GM12892 (cell line): Measurements from ENCODE around the gene INHBC.
A peak's percentile ranks its signal among the peaks of the same experiment; 100 is the strongest.
"Not testable (repeated sequence)": the region's sequence is repeated elsewhere in the genome, so short reads cannot be mapped to it uniquely, and the experiment has no call there.

Experiments
- DNase-seq: peaks from one replicate; pipeline ENCODE4 v3.0.0; 2011; ENCODE audit not compliant: insufficient read length
- FAIRE-seq: peaks from 2 replicates; lab custom pipeline; 2011; peaks lifted over from hg19 to GRCh38; lab: Jason Lieb, UNC
- POLR2A ChIP-seq: IDR thresholded peaks from 2 replicates; pipeline ENCODE4 v1.6.1; 2011; ENCODE audit warnings: low read depth, low read length, control low read depth
- POLR2AphosphoS5 ChIP-seq: IDR thresholded peaks from 2 replicates; pipeline ENCODE4 v1.6.1; 2011; ENCODE audit warnings: low read depth, low read length, control low read depth
- TAF1 ChIP-seq: IDR thresholded peaks from 2 replicates; pipeline ENCODE4 v1.6.1; 2011; ENCODE audit warnings: low read depth, mild to moderate bottlenecking, control low read depth, low read length, borderline replicate concordance

Gene INHBC

DNA sequence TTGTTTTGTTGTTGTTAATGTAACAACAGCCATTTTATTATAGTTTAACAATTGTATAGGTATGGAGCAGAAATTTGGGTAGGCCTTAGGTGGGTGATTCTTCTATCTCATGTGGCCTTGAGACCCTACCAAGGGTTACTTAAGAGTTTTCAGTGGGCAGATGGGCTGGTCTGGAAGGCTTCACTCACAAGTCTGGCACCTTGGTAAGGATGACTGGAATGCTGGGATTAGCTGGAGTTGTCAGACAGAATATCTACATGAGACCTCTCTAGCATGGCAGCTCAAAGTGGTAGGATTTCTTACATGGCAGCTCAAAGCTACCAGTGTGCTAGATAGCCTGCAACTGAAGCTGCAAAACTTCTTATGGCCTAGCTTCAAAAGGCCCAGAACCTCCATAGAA is 51.1 kb downstream of the INHBC start:
- FAIRE-seq (no peak), DNase-seq (no peak)
- TF ChIP-seq POLR2A: no peak
- no peak for TF ChIP-seq POLR2AphosphoS5
- no peak for TF ChIP-seq TAF1

DNA sequence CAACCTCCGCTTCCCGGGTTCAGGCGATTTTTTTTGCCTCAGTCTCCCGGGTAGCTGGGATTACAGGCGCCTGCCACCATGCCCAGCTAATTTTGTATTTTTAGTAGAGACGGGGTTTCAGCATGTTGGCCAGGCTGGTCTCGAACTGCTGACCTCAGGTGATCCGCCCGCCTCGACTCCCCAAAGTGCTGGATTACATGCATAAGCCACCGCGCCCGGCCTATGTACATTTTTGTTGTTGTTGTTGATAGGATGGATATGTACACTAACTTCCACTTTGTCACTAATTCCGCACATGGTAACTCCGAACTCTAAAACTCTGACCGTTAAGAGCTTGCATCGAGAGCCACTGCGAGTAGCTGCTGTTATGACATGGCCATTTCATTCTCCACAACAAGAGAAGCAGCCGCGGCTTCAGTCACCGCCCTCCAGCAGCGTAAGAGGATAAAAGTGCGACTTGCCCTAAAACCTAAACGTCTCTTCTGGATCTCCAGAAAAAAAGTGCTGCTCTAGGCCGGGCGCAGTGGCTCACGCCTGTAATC is 52.5 kb downstream of the INHBC start:
- DNase-seq (no peak), FAIRE-seq (no peak)
- TF ChIP-seq POLR2AphosphoS5: no peak
- TF ChIP-seq TAF1: no peak
- TF ChIP-seq POLR2A: no peak

DNA sequence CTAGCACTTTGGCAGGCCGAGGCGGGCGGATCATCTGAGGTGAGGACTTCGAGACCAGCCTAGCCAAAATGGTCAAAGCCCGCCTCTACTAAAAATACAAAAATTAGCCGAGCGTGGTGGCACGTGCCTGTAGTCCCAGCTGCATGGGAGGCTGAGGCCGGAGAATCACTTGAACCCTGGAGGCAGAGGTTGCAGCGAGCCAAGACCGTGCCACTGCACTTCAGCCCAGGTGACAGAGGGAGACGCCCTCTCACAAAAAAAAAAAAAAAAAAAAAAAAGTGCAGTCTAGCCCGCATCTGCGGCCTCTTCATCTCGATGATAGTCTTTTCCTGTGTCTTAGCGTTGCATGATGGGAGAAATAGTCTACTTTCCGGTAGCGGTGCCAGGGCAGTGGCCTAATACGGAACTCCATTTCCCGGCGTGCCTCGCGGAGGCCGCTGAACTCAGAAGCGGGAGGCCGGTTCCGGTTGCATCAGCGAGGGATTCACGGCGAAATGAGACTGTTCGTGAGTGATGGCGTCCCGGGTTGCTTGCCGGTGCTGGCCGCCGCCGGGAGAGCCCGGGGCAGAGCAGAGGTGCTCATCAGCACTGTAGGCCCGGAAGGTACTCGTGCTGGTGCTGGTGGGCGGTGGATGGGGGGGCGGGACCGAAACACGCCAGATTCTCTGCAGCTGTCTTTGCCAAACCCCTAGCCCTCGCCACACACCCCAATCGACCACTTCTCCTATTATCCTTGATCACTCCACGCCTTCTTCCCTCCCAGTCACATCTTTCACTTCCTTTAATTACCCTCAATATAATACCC is 53.2 kb downstream of the INHBC start, which contains the start of gene MARS1:
TSS of gene MARS1 (plus strand) at position 472 of the 805 bp plus-strand sequence. CDS start at position 495, 23 bp downstream.
- FAIRE-seq: peak; percentile 90
- peak; percentile 84 for DNase-seq
- no peak for TF ChIP-seq TAF1
- peak; percentile 88 for TF ChIP-seq POLR2A
- peak; percentile 89 for TF ChIP-seq POLR2AphosphoS5

DNA sequence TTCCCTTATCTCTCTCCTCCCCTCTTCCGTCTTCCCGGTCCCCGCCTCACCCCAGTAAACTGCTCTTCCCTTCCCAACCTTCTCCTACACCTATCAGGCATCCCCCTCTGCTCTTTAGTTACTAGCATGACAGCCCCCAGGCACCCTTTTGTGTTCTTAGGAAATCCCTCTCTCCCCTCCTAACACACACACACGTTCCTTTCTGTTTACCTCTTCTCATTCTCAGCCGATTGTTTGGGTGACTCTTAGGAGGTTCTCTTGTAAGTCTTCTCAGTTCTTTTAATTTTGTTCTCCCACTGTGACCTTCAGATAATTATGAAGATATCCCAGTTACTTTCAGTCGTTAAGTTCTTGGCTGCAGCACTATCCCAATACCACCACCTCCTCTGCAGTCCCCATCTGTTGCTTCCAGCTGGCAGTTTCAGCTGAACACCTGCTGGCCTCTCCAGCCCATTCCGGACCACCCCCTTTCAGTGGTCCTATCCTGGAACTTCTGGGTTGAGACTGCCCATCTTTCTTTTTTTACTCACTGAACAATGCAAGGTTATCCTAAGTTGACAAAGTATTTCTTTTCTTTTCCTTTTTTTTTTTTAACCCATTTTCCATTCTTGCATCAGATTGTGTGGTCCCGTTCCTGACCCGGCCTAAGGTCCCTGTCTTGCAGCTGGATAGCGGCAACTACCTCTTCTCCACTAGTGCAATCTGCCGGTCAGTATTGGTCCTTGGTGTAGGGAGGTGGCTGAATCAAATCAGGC is 54.0 kb downstream of the INHBC start:
- TF ChIP-seq TAF1 (no peak), POLR2AphosphoS5 (no peak), POLR2A (no peak)
- DNase-seq: no peak
- FAIRE-seq: no peak

DNA sequence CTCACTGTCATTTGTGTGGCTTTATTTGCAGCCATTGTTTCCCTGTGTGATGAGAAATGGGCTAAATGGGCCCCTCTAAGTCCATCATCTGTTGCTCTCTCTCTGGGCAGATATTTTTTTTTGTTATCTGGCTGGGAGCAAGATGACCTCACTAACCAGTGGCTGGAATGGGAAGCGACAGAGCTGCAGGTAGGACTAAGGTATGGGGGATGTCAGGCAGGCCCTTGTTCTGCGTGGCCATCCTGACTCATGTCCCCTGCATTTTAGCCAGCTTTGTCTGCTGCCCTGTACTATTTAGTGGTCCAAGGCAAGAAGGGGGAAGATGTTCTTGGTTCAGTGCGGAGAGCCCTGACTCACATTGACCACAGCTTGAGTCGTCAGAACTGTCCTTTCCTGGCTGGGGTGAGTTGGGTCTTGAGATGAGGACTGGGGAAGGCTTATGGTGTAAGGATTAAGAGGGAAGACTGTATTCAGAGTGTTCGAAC is 54.6 kb downstream of the INHBC start:
- no peak for FAIRE-seq
- DNase-seq: no peak
- TF ChIP-seq TAF1 (no peak), POLR2A (no peak), POLR2AphosphoS5 (no peak)

DNA sequence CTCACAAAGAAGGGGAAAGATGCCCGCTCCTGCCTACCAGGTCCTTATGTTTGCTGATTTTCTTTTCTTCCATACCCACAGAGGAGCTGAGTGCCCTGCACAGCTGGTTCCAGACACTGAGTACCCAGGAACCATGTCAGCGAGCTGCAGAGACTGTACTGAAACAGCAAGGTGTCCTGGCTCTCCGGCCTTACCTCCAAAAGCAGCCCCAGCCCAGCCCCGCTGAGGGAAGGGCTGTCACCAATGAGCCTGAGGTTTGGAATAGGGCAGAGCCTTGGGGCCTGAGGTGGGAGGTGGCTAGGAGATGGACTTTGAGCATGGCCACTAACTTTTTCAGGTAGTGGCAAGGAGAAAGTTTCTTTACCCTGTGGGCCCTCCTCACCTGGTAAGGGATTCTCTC is 55.5 kb downstream of the INHBC start:
- TF ChIP-seq POLR2AphosphoS5 (no peak), TAF1 (no peak), POLR2A (no peak)
- no peak for DNase-seq
- no peak for FAIRE-seq

DNA sequence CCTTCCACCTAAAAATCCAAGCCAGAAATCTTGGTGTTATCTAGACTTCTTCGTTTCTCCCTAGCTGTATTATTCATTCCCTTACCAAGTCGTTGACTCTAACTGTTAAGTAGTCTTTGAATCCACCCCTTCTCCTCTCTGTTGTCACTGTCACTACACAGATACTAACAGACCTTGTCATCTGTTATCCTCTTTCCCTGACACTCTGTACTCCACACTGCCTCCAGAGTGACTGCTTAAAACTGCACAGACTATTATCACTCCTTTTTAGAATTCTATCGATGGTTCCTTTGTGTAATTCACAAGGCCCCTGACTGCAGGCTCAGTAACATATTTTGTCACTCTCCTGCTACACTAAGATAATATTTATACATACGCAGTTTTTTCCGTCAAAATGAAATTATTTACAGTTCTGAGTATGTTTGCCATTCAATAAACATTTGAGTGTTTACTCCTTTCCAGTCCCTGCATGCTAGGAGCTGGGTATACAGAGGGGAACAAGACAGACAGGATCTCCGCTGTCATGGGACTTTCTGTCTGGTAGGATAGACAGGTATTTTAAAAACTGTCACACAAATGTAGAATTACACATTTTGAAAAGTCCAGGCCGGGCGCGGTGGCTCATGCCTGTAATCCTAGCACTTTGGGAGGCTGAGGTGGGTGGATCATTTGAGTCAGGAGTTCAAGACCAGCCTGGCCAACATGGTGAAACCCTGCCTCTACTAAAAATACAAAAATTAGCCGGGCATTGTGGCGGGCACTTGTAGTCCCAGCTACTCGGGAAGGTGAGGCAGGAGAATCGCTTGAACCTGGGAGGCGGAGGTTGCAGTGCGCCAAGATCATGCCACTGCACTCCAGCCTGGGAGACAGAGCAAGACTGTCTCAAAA is 57.1 kb downstream of the INHBC start:
- DNase-seq (no peak), FAIRE-seq (no peak)

DNA sequence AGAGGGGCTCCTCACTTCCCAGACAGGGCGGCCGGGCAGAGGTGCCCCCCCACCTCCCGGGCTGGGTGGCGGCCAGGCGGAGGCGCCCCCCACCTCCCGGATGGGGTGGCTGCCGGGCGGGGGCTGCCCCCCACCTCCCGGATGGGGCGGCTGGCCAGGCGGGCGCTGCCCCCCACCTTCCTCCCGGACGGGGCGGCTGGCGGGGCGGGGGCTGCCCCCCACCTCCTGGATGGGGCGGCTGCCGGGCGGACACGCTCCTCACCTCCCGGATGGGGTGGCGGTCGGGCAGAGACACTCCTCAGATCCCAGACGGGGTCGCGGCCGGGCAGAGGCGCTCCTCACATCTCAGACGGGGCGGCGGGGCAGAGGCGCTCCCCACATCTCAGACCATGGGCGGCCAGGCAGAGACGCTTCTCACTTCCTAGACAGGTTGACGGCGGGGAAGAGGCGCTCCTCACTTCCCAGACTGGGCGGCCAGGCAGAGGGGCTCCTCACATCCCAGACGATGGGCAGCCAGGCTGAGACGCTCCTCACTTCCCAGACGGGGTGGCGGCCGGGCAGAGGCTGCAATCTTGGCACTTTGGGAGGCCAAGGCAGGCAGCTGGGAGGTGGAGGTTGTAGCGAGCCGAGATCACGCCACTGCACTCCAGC is 60.6 kb downstream of the INHBC start:
- DNase-seq, FAIRE-seq: not testable (repeated sequence)

More for the DNA sequence above, 57.1 kb downstream of the INHBC start:
- no peak for TF ChIP-seq TAF1
- TF ChIP-seq POLR2AphosphoS5: no peak
- no peak for TF ChIP-seq POLR2A

DNA sequence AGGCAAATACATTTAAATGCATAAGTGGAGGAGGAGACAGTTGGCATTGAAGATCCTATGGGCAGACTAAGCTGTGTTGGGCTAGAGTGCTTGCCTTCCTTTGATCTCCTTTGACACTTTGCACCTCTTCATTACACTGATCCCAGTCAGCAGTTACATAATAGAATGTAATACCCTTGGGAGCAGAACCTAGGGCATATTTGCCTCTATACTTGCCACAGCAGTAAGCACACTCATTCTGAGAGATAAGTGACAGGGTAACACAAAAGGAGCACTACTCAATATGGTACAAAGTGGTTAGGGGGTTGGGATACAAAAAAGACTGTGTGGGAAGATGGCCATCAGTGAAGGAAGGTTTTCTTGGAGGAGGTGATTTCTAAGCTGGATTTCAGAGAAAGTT is 62.2 kb downstream of the INHBC start:
- FAIRE-seq (no peak), DNase-seq (no peak)
- TF ChIP-seq POLR2AphosphoS5 (no peak), TAF1 (no peak)

DNA sequence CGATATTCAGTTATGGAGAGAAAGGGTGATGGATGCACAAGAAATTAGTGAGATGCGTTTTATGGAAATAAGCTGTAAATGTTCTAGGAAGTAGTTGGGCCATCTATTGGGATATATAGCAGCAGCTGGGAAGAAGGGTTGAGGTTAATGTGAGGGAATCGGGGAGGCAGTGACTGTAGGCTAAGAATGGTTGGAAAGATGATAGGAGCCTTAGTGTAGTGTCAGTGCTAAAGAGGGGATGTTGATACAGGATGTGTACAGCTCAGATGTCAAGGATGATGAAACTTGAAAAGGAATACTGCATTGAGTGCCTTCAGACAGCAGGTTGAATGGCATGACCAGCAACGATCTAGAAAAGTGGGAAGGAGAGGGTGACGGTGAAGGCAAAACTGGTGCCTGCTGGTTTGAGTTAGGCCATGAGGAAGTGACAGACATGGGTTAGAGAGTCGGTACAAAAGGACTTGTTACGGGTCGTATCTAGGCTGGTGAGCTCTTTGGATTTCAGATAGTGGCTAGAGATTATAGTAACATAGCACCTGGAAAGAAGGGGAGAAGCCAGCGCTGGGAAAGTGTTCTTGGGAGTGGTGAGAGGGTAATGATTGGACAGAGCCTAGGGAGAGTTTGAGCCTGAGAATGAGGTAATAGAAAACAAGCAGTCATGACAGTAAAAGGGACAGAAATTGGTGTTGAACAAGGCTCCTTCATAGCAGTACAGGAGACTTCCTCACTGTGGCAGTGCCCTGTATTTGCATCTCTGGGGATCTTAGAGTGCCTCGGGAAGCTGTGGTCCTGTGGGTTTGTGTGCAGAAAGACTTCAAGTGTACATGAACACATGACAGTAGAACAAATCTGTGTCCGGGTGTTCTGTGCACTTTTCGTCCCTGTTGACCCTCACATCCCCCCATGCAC is 62.9 kb downstream of the INHBC start:
- DNase-seq: no peak
- TF ChIP-seq POLR2A: peak; percentile 15; the same call in 1 of the 2 replicates
- TF ChIP-seq TAF1: no peak
- FAIRE-seq: no peak

DNA sequence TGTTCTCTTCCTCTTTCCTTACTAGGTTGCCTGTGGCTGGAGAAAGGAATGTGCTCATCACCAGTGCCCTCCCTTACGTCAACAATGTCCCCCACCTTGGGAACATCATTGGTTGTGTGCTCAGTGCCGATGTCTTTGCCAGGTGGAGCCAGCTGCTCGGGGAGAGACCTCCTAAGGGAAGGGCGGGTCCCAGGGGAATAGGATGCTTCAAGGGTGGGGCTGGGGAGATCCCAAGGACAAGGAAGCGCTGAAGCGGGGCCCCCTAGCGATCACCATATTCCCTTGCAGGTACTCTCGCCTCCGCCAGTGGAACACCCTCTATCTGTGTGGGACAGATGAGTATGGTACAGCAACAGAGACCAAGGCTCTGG is 63.5 kb downstream of the INHBC start:
- no peak for TF ChIP-seq TAF1
- no peak; the same call in 1 of the 2 replicates for TF ChIP-seq POLR2A
- no peak for TF ChIP-seq POLR2AphosphoS5
- no peak for DNase-seq

More for the DNA sequence above, 63.5 kb downstream of the INHBC start:
- FAIRE-seq: no peak
